HCEC 1CT (cell line): ENCODE measurements around the gene ERGIC3.
"Not testable (repeated sequence)": the region's sequence is repeated elsewhere in the genome, so short reads cannot be mapped to it uniquely, and the experiment has no call there.

ENCODE experiments used
- DNase-seq: peaks from one replicate; pipeline ENCODE4 v3.0.0-alpha.2; 2017

ERGIC3 gene

DNA sequence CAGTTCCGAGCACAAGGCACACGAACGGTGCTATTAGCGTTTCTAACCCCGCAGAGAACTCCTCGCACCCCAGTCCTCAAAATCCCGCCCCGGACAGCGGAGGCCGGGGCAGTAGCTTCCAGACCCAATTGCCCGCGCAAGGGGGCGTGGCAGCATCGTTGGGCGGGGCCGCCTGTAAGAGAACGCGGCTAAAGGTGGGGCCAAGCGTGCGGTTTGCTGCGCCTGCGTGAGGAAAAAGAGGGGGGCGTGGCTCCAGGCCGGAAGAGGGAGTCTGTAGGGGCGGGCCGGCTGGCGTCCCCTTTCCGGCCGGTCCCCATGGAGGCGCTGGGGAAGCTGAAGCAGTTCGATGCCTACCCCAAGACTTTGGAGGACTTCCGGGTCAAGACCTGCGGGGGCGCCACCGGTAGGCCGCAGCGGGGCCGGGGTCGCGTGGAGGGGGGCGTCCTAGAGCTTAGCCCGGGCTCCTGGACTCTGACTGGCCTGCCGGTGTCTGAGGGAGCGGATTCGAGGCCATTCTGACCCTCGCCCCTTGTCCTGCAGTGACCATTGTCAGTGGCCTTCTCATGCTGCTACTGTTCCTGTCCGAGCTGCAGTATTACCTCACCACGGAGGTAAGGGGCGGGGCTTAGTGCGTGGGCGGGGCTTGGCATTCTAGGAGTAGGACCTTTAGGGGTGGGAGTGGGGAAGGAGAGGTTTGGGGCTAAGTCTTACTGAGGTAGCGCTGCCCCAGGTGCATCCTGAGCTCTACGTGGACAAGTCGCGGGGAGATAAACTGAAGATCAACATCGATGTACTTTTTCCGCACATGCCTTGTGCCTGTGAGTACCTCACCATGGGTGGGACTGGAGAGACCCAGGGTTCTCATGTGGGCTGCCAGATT lies at the start of gene ERGIC3:
ERGIC3 (plus strand) TSS at position 296 of the 880 bp plus-strand sequence; CDS start at position 316, 20 bp downstream.
- peak; percentile 96 for DNase-seq

DNA sequence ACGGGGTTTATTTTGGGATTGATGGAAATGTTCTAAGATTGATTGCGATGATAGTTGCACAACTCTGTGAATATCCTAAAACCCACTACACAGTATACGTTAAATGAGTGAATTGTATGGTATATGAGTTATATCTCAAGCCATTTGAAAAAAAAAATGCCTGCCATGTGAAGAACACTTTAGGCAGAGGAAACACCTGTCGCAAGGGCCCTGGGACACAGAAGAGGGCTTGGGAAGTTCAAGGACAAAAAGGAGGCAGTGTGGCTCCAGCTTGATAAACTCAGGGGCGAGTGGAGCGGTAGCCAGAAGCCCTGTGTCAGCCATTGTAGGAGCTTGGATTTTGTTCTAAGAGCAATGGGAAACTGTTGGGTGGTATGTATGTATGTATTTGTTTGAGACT lies 49.5 kb upstream of the ERGIC3 start:
- no peak for DNase-seq

DNA sequence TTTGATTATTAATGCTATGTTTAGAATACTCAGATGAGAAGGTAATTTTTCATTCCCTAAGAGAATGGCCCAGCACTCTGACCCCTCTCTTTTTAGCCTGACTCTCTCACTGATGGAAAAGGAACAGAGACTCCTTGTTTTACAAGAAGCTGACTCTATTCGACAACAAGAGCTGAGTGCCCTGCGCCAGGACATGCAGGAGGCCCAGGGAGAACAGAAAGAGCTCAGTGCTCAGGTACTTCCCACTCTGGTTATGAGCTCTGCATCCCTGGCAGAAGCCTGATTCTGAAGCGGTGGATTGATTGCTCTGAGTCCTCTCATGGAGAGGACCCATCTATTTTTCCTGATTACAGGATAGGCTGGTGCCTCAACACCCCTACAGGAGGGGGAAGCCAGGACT lies 45.4 kb upstream of the ERGIC3 start:
- no peak for DNase-seq

DNA sequence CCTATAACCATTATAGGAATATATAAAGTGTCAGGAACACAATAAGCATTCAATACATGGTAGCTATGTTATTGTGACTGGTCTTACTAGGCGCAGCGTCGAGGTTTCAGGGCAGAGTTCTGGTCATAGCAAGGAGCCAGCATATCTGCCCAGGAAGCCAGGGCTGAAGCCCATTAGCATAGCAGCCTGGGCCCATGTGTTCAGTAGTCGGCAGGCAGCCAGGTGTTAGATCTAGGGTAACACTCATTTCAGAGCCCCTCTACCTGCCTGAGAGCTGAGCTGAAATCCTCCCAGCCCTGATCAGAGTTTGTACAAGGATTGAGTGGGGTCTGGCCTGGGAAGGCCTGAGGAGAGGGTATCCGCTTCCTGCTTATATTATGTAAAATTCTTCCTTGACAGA lies 44.6 kb upstream of the ERGIC3 start:
- DNase-seq, result no peak

DNA sequence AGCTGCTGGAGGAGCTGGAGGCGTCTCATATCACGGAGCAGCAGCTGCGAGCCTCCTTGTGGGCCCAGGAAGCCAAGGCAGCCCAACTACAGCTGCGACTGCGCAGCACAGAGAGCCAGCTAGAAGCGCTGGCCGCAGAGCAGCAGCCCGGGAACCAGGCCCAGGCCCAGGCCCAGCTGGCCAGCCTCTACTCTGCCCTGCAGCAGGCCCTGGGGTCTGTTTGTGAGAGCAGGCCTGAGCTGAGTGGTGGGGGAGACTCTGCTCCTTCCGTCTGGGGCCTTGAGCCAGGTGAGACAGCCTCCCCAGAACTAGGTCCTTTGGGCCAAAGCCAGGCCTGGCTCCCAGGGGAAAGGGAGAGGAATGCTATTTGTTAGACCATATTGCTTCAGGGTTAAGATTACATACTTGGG lies 44.1 kb upstream of the ERGIC3 start:
- no peak for DNase-seq

DNA sequence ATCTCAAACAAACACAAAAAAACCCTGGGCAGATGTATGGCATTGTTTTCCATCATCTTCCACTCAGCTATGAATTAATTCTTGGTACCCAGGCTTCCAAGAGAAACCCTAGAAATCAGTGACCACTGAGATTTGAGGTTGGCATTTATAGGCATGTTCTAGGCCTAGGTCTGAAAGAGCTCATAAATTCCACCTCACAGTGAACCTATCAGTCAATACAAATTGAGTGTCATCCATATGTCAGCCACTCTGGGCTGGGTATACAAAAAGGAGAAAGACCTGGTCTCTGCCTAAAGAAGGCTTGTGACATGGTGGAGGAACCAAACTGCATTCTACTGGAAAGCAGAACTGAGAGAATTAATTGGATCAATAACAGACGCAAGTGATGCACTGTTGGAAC lies 42.6 kb upstream of the ERGIC3 start:
- DNase-seq, result no peak

DNA sequence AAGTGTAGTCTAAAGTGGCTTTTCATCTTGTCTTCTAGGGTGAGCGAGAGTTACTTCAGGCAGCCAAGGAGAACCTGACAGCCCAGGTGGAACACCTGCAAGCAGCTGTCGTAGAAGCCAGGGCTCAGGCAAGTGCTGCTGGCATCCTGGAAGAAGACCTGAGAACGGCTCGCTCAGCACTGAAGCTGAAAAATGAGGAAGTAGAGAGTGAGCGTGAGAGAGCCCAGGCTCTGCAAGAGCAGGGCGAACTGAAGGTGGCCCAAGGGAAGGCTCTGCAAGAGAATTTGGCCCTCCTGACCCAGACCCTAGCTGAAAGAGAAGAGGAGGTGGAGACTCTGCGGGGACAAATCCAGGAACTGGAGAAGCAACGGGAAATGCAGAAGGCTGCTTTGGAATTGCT lies 39.5 kb upstream of the ERGIC3 start:
- DNase-seq, result no peak

DNA sequence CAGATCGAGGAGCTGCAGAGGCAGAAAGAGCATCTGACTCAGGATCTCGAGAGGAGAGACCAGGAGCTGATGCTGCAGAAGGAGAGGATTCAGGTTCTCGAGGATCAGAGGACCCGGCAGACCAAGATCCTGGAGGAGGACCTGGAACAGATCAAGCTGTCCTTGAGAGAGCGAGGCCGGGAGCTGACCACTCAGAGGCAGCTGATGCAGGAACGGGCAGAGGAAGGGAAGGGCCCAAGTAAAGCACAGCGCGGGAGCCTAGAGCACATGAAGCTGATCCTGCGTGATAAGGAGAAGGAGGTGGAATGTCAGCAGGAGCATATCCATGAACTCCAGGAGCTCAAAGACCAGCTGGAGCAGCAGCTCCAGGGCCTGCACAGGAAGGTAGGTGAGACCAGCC lies 38.6 kb upstream of the ERGIC3 start:
- DNase-seq, result no peak

DNA sequence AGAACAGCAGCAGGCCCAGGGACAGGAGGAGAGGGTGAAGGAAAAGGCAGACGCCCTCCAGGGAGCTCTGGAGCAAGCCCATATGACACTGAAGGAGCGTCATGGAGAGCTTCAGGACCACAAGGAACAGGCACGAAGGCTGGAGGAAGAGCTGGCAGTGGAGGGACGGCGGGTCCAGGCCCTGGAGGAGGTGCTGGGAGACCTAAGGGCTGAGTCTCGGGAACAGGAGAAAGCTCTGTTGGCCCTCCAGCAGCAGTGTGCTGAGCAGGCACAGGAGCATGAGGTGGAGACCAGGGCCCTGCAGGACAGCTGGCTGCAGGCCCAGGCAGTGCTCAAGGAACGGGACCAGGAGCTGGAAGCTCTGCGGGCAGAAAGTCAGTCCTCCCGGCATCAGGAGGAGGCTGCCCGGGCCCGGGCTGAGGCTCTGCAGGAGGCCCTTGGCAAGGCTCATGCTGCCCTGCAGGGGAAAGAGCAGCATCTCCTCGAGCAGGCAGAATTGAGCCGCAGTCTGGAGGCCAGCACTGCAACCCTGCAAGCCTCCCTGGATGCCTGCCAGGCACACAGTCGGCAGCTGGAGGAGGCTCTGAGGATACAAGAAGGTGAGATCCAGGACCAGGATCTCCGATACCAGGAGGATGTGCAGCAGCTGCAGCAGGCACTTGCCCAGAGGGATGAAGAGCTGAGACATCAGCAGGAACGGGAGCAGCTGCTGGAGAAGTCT lies 37.9 kb upstream of the ERGIC3 start:
- DNase-seq, result no peak

DNA sequence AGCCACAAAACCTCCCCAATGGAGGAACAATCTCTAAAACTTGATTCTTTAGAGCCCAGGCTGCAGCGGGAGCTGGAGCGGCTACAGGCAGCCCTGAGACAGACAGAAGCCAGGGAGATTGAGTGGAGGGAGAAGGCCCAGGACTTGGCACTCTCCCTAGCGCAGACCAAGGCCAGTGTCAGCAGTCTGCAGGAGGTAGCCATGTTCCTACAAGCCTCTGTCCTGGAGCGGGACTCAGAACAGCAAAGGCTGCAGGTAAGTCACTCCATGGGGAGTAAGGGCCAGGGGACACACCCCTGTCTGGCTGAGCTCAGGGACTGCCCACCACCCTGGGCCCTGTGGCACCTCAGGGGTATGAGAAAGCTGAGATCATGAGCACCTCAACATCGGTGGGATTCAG lies 37.1 kb upstream of the ERGIC3 start:
- DNase-seq, result no peak

DNA sequence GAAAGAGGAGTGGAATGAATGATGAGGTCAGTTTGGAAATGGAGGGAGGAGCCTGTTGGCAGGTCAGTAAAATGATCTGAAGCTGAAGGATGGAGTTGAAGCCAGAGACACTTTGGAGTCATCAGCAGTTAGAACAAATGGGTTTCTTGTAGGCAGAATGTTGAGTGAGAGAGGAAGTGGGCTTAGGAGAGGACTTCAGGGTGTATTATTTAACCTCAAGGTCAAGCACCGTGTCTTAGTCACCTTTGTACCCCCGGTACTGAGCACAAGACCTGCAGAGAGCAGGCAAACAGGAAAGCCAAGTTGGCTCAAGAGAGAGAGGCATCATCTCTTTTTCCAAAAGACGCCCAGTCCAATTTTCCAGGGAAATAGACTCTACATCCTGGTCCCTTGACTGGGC lies 35.7 kb upstream of the ERGIC3 start:
- no peak for DNase-seq

DNA sequence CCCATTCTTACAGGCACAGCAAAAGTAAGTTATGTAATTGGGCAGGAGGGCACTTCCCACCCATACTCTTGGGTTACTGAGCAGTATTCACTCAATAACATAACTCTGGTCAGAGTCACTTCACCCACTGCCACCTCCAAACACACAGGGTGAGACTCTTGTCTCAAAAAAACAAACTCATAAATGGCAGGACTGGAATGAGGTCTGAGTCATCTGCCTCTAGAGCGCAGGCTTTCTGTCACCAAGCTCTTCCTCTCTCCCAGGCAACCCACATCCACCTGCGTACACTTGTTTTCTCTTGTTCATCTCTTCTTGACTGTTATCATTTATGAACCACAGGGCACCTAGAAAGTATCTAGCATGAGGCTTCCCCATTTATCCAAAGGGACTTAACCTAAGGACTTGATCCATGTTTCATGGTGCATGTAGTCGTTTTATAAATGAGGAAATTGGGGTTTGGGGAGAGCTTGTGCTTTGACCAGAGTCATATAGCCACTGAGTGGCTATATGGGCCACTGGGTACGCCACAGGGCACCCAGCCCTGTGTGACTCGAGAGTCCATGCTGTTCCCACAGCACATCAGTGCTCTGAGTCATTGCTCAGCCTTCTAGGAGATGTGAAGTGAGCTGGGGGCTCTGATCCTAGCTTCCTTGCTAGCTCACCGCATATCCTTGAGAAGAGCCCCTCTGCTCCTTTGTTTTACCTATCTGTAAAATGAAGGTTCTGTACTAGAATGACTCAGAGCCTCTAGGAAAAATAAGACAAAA lies 34.8 kb upstream of the ERGIC3 start:
- DNase-seq, result peak; percentile 14

DNA sequence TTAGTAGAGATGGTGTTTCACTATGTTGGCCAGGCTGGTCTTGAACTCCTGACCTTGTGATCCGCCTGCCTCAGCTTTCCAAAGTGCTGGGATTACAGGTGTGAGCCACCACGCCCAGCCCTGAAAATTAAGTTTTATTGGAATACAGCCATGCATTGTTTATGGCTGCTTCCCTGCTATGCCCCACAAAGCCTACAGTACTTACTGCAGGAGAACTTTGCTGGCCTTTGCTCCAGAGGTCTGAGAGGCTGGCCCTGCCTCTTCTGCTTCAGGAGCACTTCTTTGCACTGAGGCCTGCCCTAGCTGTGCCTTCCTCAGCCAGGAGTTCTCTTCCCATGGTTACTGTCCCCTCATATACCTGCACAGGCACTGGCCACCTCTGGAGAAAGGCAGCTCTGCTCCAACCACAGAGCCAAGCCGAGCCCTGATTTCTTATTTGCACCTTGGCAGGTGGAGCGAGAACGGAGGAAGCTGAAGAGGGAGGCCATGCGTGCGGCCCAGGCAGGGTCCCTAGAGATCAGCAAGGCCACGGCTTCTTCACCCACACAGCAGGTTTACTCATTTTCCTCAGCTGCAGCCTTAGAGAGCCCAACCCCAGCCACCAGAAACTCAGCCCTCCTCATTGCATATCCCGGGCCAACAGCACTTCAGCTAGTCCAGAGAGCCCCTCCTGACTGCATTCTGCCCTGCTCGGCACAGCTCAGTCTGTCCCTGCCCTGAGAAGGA lies 33.2 kb upstream of the ERGIC3 start:
- DNase-seq, result no peak

DNA sequence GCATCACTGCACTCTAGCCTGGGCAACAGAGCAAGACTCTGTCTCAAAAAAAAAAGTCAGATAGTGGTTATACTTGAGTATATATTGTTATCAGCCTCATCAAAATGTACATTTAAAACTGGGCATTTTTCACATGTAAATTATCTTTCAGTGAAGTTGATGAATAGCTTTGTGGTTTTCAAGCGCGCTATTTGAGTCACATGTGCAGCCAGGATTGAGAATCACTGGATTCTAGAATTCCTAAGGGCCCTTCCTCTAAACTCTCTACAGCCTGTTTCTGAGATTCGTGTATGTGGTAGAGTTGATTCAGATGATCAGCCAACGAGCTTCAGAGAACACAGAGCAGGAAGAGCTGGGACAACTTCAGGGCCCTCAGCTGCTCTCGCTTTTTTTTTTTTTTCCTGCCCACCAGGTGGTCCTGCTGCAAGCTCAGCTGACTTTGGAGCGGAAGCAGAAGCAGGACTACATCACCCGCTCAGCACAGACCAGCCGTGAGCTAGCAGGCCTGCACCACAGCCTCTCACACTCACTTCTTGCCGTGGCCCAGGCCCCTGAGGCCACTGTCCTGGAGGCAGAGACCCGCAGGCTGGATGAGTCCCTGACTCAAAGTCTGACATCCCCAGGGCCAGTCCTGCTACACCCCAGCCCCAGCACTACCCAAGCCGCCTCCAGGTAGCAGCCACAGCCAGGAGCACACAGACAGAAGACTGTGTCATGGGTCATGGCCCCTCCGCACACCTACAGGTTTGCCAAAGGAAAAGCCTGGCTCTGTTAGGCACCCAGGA lies 30.7 kb upstream of the ERGIC3 start:
- DNase-seq, result no peak

DNA sequence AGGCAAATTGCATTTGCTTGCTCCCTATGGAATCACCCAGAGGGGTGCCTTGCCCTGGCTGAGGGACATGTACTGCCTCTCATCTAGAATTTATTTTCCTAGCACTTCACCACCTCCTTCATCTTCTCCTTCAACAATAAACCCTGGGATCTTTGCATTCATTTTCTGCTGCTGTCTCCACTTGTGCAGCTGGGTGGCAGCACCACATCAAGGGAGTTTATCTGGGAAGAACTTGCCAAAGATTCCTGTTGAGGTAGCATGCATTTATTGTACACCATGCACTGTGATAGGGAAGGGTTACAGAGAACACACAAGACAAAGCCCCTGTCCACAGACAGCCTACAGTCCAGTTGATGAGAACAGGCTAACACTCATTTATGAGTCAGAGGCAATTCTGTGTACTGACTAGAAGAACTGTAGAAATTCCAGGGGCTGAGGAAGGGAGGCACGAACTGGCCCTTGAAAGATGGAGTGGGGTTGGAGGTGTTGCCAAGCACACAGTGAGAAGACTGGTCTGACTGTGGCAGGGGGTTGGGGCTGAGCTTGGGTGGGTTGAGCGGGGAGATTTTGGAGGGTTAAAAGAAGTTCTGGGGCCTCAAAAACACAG lies 30.0 kb upstream of the ERGIC3 start:
- DNase-seq, result peak; percentile 24

DNA sequence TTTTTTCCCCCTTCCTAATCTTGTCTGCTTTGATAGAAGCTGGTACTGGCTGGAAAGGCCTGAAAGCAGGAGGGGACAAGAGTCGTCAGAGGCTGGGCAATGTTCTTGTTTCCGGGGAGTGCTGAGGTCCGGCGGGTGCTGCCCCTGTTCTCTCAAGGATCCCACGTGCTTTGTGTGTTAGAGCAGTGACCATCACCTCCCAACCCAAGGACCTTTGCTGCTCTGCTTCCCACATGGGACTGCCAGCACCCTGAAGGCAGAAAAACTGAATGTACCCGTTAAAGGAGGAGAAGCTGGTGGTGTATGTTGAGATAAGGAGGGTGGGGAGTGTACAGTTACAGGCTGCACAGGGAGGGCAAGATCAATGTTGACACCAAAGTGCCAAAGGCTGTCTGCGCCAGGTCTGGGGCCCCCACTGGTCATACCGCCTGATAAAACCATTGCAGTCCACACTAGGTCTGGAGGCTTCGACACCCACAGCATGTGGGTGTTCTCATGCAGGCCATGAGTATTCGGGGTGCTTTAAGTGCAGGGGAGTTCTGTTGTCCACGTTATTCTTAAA lies 27.4 kb upstream of the ERGIC3 start:
- DNase-seq, result no peak

DNA sequence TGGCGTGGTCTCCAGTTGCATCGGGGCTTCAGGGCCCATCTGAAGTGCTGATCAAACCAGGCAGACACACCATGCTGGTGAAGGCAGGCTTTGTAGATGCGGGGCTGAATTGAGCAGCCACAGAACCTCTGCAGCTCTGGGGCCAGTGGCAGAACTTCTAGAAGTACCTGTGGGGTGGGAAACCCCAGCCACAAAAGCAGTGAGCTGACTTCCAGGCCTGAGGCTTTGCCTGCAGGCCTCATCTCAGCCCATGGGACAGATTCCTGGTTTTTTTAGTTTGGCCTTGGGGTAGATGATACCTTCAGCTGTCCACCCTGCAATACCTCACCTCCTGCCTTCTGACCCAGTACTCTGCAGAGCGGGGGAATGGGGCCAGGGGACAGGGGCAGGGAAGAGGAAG lies 26.5 kb upstream of the ERGIC3 start:
- no peak for DNase-seq

DNA sequence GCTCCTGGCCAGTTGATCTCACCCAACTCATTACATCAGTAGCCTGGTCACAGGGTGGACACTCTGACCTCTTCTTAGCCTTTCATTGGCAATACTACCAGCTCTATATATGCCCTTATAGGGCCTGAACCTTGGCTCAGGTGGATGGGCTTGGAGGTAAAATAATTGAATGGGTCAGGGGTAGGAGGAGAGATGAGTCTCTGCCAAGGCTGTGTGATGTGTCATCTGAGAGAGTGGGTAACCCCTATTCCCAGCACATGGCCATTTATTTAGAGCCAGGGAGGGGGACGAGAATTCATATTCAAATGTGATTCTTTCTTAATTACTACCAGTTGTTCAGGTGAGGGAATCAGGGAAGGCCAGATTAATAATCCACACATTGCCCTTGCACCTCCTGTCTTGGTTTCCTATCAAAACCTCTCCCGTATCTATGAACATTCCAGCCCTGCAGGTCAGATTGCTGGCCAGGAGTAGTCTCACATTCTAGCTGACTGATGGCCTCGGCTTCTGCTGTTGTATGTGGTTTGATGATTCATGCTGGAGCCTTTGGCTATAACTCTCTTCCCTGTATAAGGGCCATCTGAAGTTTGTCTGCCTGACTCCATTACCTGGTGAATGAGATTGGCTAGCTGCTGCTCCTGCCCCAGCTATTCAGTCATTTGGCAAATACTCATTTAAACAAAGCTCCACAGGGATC lies 25.8 kb upstream of the ERGIC3 start:
- DNase-seq, result peak; percentile 80

DNA sequence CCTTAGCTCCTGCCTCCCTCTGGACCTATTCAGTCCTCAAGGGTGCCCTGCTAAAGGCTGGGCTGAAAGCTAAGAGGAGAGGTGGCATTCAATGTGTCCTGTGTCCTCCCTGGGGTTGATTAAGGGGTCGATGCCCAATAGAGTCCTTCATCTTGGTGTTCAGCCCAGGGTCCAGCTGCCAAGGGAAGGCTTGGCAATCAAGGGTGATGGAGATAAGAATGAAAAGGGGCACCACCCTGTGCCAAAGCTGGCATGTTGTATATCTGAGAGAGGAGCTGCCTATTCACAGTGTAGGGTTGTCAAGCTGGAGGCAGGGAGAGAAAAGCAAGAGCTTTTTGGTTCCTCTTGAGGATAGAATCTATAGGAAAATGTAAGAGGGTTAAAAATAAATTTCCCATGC lies 24.8 kb upstream of the ERGIC3 start:
- DNase-seq, result no peak

DNA sequence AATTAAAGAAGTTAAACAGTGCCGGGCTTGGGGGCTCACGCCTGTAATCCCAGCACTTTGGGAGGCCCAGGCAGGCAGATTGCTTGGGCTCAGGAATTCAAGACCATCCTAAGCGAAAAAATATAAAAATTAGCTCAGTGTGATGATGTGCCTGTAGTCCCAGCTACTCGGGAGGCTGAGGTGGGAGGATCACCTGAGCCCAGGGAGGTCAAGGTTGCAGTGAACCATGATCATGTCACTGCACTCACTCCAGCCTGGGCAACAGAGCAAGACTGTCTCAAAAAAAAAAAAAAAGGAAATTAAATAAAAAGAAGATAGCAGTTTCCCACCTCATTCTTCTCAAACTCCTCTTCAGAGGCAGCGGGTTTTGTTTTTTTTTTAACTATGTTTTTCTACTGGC lies 24.1 kb upstream of the ERGIC3 start:
- not testable (repeated sequence) for DNase-seq

DNA sequence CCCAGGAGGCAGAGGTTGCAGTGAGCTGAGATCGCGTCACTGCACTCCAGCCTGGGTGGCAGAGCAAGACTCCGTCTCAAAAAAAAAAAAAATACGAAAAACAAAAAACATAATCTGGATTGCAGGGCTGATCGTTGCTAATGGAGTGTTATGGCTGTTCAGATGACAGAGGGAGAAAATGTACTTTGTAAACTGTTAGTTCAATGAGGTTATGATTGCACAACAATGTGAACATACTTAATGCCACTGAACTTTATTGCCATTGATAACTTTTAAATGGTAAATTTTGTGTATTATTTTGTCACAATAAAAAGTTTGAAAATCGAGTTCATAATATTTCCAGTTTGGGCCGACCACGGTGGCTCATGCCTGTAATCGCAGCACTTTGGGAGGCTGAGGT lies 22.9 kb upstream of the ERGIC3 start:
- DNase-seq, result no peak
